Body of pancreas (tissue), 4 donors: ENCODE results near the gene SH2B3.

Experiments used
- POLR2A ChIP-seq, 3 donors: fragments of 450-650 bp; IDR thresholded peaks; one replicate each; pipeline ENCODE4 v1.6.1; 2016; ENCODE audit warnings: antibody characterized with exemption in 3 of 3, mild to moderate bottlenecking in 2 of 3
- TF ChIP-seq, protein P1 (sequence below), 7 experiments: fragments of 450-650 bp in 4 of 7; fragments of 200-600 bp in 3 of 7; sonication (generic) in 3 of 7; IDR thresholded peaks; one replicate each; pipeline ENCODE4 v1.5.1; 2016 to 2019; ENCODE audit warnings: antibody characterized with exemption in 7 of 7

DNA sequence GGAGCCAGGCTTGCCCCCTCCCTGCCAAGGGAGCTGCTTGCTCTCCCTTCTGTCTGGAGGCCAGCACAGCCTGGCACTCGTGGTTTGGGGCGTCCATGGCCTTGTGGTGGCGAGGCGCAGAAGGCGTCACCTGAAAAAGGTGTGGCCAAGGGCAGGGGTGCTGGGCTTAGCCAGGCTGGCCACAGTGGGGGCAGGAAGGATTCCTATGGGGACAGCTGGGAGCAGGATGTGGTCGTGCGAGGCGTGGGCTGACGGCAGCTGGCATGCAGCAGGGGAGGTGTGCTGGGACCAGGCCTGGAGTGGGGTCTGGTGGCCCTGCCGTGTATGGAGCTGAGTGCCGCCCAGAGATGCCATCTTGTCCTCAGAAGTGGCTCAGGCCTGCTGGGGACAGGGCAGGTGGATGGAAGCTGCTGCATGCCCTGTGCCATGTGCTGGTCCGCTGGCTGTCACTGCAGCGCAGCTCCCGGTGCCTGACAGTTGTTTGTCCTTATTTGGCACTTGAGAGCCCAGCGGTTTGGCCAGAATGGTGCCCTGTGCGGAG, 30.0 kb downstream of the SH2B3 start:
- TF ChIP-seq, protein P1, sequence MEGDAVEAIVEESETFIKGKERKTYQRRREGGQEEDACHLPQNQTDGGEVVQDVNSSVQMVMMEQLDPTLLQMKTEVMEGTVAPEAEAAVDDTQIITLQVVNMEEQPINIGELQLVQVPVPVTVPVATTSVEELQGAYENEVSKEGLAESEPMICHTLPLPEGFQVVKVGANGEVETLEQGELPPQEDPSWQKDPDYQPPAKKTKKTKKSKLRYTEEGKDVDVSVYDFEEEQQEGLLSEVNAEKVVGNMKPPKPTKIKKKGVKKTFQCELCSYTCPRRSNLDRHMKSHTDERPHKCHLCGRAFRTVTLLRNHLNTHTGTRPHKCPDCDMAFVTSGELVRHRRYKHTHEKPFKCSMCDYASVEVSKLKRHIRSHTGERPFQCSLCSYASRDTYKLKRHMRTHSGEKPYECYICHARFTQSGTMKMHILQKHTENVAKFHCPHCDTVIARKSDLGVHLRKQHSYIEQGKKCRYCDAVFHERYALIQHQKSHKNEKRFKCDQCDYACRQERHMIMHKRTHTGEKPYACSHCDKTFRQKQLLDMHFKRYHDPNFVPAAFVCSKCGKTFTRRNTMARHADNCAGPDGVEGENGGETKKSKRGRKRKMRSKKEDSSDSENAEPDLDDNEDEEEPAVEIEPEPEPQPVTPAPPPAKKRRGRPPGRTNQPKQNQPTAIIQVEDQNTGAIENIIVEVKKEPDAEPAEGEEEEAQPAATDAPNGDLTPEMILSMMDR (IDR thresholded peaks at IDR 0.05): no peak
- TF ChIP-seq POLR2A (IDR thresholded peaks at IDR 0.05): no peak
